Lung (tissue), 12 donors: ENCODE results near the gene CAPN2. TPM values are rescaled to one million over a fixed set of nuclear protein-coding genes. Genes with fewer than 3 reads are reported as not detected.
A peak's percentile ranks its signal among the peaks of the same experiment; 100 is the strongest.

Experiments
- ATAC-seq: fragments of 200-7000 bp; cut with Tn5 transposase; one replicate; pipeline ENCODE4 v1.9.1; 2020; ENCODE audit warnings: moderate number of reproducible peaks; ENCODE audit not compliant: insufficient read depth, low FRiP score
- DNase-seq, 3 donors: peaks; one replicate each; pipeline ENCODE4 v3.0.0-alpha.2; 2013 to 2017
- H3K27ac ChIP-seq, 2 donors: one replicate each; pipeline ENCODE4 v1.5.1; 2013; ENCODE audit warnings: mild to moderate bottlenecking in 2 of 2, moderate library complexity in 2 of 2, control low read depth in 1 of 2, inconsistent platforms in 1 of 2, low read depth in 1 of 2, low read length in 1 of 2
- H3K27me3 ChIP-seq, 3 donors: one replicate each; pipeline ENCODE4 v1.5.1; 2013; ENCODE audit warnings: low read length in 2 of 3; ENCODE audit not compliant: control insufficient read depth in 3 of 3, insufficient read depth in 3 of 3
- H3K36me3 ChIP-seq, 4 donors: one replicate each; pipeline ENCODE4 v1.5.1; 2013; ENCODE audit warnings: low read length in 4 of 4, mild to moderate bottlenecking in 1 of 4, moderate library complexity in 1 of 4; ENCODE audit not compliant: control insufficient read depth in 4 of 4, insufficient read depth in 4 of 4
- H3K4me1 ChIP-seq, 5 donors: one replicate each; pipeline ENCODE4 v1.5.1; 2013; ENCODE audit warnings: low read length in 5 of 5, mild to moderate bottlenecking in 2 of 5, moderate library complexity in 1 of 5; ENCODE audit not compliant: control insufficient read depth in 5 of 5, insufficient read depth in 5 of 5
- H3K4me3 ChIP-seq: one replicate; pipeline ENCODE4 v1.5.1; 2013; ENCODE audit warnings: mild to moderate bottlenecking, control low read depth, moderate library complexity
- H3K9ac ChIP-seq, 2 donors: one replicate each; pipeline ENCODE4 v1.5.1; 2013; ENCODE audit warnings: low read length in 2 of 2, control low read depth in 1 of 2; ENCODE audit not compliant: insufficient read depth in 1 of 2
- H3K9me3 ChIP-seq, 4 donors: one replicate each; pipeline ENCODE4 v1.5.1; 2013; ENCODE audit warnings: low read length in 3 of 4, mild to moderate bottlenecking in 1 of 4, moderate library complexity in 1 of 4; ENCODE audit not compliant: control insufficient read depth in 4 of 4, insufficient read depth in 3 of 4
- WGBS, 2 donors: extraction: QIAGEN DNeasy Blood & Tissue Kit; methylation state at CpG; one replicate each; pipeline ENCODE4 v1.1.7; 2013; 5-methylcytosine and 5-hydroxymethylcytosine counted together
- polyA plus RNA-seq, 2 donors: library from polyadenylated mRNA; stranded (reverse); fragments of 200-250 nt; gene quantifications; one replicate each; pipeline ENCODE4 v1.2.1, GENCODE V29; 2013
- total RNA-seq, 2 donors: library from RNA; depleted of rRNA in 1 of 2; stranded (reverse); fragments of >200 nt in 1 of 2; gene quantifications; one replicate each; pipeline ENCODE4 v1.2.1, GENCODE V29; 2014 to 2021
- TF ChIP-seq, protein P1 (sequence below): IDR thresholded peaks from 2 replicates; pipeline ENCODE4 v1.5.1; 2012; ENCODE audit warnings: mild to moderate bottlenecking; ENCODE audit errors: control extremely low read depth, extremely low read depth
- donor health status: control.
- donor health status: control.
- donor health status: Bipolar disorder and iron deficiency.
- donor health status: healthy.
- donor health status: DM: yes; HTN: yes; CAD: no.

CAPN2 gene
- total and polyA plus RNA-seq, 4 donors, result 144 to 353 (median 168) TPM

DNA sequence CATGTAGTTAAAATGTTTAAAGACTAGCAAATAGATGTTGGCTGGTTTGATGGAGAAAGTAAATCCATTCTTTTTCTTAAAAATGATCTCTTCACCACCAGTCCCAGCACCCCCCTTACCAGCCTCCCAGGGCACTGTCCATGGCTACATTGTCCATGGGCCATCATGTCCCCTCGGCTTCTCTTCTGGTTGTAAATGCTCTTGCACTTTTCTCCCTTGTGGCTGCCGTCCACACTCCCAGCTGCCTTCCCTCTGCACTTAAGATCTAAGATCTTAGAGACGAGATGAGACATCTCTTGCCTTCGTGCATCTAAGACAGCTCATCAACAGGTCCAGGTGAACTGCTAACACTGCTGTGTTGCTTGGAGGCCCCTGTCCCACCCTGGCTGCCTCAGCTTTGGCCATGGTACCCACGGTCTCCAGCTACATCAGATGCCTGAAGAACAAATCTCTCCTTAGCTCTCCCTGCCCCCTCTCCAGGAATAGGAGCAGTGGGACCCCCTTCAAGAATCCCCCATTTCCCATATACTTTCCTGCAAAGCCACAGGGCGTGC lies 11.1 kb downstream of the CAPN2 start:
- peak overlapping the region in 1 of 2 donors; percentile 9 for H3K27ac ChIP-seq

DNA sequence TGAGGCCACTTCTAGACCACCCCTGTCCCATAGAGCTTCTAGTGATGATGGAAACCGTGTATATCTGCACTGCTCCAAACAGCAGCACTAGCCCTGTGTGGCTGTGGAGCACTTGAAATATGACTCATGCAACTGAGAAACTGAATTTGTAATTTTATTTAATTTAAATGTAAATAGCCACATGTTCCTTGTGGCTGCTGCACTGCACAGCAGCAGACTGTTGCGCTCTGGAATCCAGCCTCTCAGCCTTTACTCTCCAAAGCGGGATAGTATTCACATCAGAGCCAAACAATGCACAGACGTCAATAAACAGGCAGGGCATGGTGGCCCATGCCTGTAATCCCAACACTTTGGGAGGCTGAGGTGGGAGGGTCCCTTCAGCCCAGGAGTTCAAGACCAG lies 12.0 kb downstream of the CAPN2 start:
- Histone ChIP-seq H3K36me3 (peaks cover 0 to 23% (median 9%) of the 10 kb centered on the region in 4 donors), H3K4me3 (no peak overlapping the region), H3K27me3 (no peaks in the 10 kb centered on the region), H3K27ac (peak overlapping the region in 1 of 2 donors; percentile 9), H3K9ac (no peak overlapping the region), H3K4me1 (peaks cover 10 to 26% (median 15%) of the 10 kb centered on the region in 5 donors), H3K9me3 (no peaks in the 10 kb centered on the region)
- WGBS, 2 donors, result 86 to 91% methylated on average over 4 of the region's 4 CpGs
- TF ChIP-seq, protein P1, sequence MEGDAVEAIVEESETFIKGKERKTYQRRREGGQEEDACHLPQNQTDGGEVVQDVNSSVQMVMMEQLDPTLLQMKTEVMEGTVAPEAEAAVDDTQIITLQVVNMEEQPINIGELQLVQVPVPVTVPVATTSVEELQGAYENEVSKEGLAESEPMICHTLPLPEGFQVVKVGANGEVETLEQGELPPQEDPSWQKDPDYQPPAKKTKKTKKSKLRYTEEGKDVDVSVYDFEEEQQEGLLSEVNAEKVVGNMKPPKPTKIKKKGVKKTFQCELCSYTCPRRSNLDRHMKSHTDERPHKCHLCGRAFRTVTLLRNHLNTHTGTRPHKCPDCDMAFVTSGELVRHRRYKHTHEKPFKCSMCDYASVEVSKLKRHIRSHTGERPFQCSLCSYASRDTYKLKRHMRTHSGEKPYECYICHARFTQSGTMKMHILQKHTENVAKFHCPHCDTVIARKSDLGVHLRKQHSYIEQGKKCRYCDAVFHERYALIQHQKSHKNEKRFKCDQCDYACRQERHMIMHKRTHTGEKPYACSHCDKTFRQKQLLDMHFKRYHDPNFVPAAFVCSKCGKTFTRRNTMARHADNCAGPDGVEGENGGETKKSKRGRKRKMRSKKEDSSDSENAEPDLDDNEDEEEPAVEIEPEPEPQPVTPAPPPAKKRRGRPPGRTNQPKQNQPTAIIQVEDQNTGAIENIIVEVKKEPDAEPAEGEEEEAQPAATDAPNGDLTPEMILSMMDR, result no peak
- ATAC-seq, result no peak
- DNase-seq, result no peak

More for the DNA sequence above, 11.1 kb downstream of the CAPN2 start:
- Histone ChIP-seq H3K4me3 (no peak overlapping the region), H3K9ac (no peak overlapping the region), H3K4me1 (peaks cover 10 to 26% (median 15%) of the 10 kb centered on the region in 5 donors), H3K27me3 (no peaks in the 10 kb centered on the region), H3K36me3 (peaks cover 6 to 23% (median 13%) of the 10 kb centered on the region in 4 donors), H3K9me3 (no peaks in the 10 kb centered on the region)
- DNase-seq (no peak), ATAC-seq (no peak)
- TF ChIP-seq, protein P1, result no peak
- 96 to 97% methylated on average over 6 of the region's 6 CpGs for WGBS, 2 donors

DNA sequence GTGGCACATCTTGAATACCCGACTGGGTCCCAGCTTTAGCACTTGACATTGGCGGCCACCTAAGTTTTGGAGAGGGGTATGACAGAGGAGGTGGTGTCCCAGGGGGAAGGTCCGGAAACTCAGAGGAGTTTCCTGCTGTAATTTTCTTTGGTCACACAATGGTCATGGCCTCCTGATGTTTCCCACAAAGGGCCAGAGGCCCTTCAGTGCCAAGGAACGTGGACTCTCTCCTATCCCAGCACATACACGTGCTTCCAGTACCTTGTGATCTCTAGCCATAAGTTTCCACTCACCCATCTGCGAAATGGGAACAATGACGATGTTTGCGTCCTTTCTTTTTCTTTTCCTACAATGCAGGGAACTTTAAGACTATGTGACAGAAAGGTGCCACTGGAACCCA lies 13.2 kb downstream of the CAPN2 start:
- WGBS, 2 donors, result 82 to 89% methylated on average over 8 of the region's 8 CpGs
- DNase-seq, result no peak
- H3K9me3 ChIP-seq, result no peaks in the 10 kb centered on the region
- peak overlapping the region; percentile 39 to 57 for H3K27ac ChIP-seq
- peaks cover 0 to 19% (median 6%) of the 10 kb centered on the region in 4 donors for H3K36me3 ChIP-seq
- no peak overlapping the region for H3K4me3 ChIP-seq
- H3K9ac ChIP-seq, result no peak overlapping the region
- H3K27me3 ChIP-seq, result no peaks in the 10 kb centered on the region
- no peak for ATAC-seq
- TF ChIP-seq, protein P1, result no peak
- H3K4me1 ChIP-seq, result peaks cover 13 to 26% (median 16%) of the 10 kb centered on the region in 5 donors
